CD4-positive, alpha-beta T cell treated with Interleukin-6 at 100 ng/mL for 8 hours (primary cell): ENCODE data around the gene CD180.
A peak's percentile ranks its signal among the peaks of the same experiment; 100 is the strongest.

Experiments used
- DNase-seq: peaks from one replicate; pipeline ENCODE4 v3.0.0-alpha.2; 2020; ENCODE audit warnings: mixed read lengths, low spot score

CD180 gene

DNA sequence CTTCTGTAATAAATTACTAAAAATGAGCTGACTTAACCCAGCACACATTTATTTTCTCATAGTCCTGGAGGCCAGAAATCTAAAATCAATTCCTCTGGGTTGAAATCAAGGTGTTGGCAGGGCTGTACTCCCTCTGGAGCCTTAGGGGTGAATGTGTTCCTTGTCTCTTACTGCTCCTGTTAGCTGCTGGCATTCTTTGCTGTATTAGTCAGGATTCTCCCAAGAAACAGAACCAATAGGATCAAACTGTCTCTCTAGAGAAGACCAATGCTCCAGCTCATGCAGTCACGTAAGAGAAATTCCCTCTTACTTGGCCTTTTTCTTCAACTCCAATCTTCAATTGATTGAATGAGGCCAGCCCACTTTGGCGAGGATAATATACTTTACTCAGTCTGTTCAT lies 15.3 kb upstream of the CD180 start:
- DNase-seq = no peak

DNA sequence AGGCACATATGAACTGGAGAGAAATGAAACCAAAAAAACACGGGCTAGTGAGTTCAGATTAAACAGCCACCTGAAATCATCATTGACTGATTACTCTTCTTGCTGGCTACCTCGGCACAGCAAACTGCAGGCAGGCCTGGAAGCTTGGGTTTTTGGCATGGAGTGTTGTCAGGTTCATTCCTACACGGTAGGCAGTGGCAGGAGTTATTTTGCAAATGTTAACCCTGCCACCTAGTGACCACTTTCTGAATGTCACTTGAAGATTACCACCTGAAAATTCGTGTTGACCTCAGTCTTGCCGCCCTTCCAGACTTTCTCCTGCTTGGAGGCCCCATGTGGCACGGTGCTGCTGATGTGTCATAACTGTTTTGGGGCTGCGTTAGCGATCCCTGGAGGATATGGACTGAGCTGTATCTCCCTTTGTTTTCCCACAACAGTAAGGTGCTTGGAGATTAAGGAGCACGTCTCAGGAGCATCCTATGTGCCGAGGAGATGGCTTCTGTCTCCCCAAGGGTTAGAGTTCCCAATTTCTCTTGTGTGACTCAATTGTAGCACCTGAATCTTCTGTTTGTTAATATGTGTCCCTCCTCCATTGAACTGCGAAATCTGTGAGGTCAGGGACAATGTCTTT lies 12.7 kb upstream of the CD180 start:
- DNase-seq = peak; percentile 77

DNA sequence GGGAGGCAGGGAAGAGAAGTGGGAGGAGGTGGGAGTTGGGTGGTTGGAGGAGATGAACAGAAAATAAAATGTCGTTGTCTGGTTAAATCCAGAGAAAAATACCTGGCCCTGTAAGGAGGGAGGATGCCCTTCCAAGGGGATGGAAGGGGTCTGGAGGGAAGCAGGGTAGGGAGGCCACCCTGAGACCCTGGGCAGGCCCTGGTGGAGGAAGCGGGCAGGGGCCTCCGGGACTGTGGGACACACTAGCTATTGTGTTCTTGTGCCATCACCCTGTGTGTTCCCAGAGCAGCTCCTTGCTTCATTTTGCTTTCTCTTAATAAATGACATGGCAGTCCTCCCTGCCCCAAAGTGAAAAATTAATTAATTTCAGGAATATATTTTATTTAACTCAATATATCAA lies 11.8 kb upstream of the CD180 start:
- DNase-seq = no peak

DNA sequence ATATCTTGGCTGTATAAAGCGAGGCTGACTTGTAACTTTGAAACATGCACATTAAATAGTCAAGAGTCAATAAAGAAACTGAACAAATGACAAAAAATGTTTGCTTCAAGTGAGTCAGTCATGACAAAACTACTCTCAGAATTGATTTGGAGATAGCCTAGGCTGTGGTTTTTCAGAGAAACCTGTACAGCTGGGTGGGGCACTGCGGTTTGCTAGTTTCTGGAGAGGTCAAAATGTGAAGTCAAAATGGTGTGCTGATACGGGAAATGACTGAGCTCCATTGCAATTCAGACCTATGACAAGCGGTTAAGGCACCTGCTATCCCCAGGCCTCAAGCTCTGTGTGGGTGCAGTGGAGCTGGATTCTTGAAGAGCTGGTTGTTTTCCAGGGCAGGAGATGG lies 10.3 kb upstream of the CD180 start:
- DNase-seq = peak; percentile 93

DNA sequence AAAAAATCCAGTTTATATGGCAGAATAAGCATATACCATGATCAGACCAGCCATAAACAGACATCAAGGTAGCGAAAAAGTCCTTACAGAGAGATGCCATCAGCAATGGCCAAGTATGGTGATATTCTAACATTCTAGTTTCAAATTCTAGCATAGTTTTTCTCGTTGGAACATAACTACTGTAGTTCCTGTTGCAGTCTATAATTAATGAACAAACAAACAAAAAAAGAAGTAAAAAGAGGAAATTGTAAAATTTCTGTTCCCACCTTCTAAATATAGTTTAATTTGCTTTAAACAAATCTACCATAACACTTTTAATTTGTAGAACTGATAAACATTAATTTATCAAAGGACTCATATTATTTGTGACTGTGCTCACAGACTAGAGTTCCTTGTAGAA lies 9.9 kb upstream of the CD180 start:
- no peak for DNase-seq

DNA sequence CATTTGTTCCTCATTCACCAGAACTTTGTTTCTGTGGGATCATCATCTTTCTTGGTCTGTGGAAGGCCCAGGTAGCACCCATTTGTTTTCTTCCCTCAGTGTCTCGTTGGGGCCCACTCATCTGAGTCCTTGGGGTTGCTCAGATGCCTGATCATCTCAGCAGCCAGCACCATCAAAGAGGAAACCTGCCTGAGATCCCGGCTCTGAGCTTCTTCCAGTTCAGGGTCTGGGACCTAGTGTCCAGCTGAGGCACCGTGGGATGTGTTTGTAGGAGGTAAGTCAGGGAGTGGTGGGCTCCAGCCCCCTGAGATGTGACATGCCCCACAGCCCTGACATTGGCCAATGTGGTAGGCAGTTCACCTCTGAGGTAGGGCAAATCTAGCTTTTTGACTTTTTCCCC lies 9.4 kb upstream of the CD180 start:
- no peak for DNase-seq

DNA sequence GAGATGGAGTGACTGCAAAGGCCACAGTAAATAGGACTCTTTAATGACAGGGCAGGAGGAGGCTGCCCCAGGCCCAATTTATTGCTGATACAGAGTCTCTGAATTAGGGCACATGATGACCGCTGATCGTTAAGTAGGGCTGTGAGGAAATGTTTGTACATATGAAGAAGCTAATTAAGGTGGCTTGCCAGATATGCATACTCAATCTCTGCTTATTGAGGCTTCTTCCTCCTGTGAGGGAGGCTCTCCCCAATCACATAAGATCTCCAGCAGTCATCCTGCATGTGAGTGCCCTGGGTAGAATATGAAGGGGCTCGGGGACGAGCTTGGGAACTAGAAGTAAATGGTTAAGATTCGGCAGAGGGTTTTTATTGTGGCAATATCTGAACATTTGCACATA lies 8.2 kb upstream of the CD180 start:
- DNase-seq = no peak

DNA sequence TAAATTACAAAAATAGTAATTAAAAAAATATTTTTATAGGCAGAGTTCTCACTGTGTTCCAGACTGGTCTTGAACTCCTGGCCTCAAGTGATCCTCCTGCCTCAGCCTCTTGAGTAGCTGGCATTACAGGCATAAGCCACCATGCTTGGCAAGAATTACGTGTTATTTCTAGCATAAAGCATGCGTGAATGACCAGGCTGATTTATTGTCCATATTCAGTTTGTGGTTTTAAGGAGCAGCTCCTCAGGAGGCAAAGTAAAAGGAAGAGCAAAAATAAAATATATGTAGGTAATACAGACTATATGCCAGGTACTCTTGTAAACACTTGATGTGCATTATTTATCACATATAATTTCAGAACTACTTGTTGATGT lies 7.1 kb upstream of the CD180 start:
- no peak for DNase-seq

DNA sequence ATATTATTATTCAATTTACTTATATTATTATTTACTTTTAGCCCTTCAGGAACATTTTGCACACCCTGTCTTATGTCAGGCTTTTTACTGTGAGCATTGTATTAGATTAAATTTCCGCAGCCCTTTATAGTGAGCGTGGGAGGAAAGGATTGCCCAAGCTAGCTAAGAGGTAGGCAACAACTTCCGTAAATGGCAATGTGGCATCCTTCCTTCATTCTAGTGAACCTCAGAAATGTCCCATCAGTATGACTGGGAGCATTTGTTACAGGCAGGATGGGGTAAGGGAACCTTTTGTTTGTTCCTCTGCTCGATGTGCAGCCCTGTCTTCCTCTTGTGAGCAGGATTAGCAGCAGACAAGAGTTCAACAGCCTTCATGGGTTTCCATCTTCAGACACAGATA lies 6.2 kb upstream of the CD180 start:
- DNase-seq = peak; percentile 12

DNA sequence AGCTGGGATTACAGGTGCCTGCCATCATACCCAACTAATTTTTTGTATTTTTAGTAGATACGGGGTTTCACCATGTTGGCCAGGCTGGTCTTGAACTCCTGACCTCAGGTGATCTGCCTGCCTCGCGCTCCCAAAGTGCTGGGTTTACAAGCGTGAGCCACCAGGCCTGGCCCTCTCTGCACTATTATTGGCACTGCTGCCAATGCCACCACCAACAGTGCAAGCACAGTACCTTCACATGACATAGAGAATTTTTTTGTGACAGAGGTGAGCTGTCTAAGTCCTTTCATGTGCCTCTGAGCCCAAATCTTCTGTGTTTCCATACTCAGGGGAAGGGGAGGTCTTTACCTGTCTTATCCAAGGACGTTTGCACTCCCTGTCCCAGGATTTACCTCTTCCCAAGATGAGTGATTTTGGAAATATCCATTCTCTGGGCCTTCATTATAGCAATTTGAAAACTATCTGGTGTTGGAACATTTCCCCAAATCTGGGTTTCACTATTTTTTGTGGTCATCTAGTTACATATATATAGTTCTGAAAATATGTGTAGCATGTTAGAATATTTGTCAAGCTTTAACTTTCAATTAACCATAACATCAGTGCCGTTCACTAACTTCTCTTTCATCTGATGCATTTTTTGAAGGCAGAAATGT lies 5.4 kb upstream of the CD180 start:
- no peak for DNase-seq

DNA sequence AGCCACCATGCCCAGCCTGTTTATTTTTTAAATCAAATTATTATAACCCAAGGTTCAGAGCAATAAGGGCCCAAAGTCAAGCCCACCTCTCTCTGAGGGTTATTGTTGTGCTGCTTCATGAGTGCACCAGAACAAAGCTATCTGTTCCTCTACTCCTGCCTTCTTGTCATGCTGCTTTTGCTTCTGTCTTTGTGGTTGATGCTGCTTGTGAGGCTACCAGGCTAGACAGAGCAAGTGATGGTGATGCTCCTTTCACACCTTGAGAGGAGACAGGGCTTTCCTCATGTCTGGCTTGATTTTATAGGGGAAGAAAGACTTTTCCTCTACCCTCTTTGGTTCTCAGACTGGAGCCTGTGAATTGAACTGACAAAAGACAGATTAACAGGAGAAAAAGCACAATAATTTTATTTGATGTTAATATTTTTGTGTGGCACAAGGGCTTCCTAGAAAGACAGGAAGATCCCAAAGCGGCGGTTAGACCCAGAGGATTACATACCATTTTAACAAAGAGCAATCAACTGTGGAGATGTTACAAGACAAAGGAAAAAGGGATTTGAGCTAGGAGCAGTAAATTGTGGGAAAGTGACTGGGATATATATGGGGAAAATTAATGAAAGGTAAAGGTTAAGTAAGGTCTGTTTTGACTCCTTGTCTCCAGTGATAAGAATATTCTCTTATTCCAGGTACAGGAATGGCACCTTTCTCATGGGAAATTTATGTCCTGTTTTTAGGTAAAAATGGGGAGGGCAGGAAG lies 4.4 kb upstream of the CD180 start:
- no peak for DNase-seq

DNA sequence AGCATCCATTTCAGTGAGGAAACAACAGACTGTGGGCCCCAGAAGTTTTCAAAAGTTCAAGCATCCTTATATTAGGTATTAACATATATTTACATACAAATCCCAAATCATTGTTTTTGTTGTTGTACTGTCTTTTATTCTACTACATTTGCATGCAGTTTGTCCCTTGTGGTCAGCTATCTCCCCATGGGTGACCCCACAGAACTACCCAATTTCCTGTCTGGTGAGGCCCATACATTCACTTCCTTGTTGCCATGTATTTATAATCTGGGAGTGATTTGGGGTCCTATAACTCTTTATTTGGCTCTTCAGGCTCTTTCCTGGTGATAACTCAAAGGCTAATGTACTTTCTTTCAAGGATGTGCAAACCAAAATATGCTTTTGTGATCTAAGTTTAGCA lies 3.3 kb upstream of the CD180 start:
- no peak for DNase-seq

DNA sequence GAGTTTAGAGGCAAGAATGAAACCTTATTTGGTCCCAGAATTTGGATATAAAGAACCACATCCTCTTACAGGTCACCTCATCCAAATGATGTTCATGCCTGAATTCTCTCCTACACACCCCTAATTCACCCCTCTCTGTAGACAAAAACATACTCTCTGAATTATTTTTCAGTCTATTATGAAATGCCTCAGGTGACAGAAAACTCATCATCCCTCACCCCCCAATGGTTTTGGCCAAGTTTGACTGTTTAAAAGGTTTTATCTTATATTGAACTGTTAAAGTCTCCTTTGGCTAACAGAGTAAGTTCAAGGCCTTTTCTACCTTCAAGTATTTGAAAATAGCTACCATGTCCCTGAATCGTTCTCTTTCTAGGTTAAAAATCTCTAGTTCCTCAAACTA lies 2.3 kb upstream of the CD180 start:
- DNase-seq = no peak

DNA sequence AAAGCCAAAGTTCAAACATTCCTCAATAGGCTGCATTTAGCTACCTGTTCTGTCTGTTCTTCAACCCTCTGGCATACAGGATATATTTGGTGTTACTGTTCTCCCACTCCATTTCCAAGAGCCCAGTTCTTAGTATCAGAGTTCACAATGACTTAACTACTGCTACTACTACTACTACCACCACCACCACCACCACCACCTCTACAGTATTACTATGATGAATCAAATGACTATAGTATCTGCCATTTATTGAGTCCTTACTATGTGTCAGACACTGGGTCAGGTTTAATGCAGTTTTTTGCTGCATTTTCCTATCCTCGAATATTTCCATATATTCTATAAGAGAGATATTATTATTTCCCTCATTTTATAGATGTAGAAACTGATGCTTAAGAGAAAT lies 937 bp upstream of the CD180 start:
- DNase-seq = no peak

DNA sequence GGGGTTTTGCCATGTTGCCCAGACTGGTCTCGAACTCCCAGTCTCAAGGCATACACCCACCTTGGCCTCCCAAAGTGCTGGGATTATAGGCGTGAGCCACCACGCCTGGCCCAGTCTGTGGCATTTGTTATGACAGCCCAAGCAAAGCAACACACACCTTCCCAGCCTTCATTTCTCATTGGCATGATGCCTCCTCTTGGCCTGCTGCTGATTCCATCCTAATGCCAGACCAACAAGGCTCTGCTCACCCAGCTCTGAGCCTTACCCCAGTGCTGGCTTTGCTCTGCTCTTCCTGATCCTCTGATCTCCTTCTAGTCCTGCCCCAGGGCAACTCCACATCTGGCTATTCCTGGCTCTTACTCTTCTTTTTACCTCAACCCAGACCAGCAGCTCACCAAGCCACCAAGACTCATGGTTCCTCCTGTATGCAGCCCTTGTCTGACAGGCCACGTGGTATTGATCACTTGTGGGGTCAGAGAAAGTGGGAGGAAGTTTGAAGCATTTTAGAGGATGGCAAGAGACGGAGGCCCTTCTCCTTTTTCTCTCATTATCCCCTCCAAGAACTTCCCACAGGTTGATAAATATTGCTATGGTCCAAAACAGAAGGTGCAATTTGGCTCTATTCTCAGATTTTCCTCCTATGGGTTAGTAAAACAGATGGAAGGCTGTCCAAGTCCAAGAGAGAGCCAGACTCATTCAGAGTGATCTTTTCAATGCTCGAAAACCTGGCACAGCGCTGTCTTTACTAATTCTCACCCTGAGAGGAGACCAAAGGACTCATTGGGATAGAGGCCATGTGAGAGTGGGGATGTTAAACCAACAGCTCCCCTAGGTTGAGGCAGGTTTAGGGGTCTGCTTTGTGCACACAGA lies 958 bp downstream of the CD180 start:
- DNase-seq = no peak

DNA sequence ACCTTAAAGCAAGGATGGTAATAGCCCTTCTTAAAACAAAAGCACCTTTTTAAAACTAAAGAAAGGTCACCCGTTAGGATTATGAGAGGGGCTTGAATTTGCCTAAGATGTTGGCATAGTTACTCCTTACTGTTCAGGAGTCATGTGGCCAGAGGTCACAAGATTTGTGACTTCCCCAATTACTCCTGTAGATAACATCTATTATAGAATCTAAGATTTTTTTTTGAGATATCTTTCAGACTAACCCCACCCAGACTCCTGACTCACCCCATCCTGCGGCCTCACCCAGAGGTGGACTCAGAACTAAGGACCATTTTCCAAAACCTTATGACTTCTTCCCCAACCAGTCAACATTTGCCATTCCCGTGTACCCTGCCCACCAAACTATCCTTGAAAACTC lies 2.4 kb downstream of the CD180 start:
- no peak for DNase-seq

DNA sequence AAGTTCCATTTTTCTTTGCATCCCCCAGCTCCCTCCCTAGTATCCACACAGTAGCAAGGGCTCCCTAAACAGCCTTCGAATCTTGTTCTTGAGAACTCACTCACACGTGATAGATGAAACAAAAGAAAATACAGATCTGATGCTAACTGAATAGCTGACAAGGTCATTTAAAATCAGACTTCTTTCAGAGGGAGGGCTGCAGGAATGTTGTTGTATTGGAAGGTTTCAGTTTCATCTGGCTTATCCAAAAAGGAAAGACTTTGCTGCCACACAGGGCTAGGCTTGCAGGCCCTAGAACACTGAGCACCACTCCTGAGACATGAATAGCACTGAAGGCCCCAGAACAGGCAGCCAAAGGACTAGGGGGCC lies 3.2 kb downstream of the CD180 start:
- no peak for DNase-seq

DNA sequence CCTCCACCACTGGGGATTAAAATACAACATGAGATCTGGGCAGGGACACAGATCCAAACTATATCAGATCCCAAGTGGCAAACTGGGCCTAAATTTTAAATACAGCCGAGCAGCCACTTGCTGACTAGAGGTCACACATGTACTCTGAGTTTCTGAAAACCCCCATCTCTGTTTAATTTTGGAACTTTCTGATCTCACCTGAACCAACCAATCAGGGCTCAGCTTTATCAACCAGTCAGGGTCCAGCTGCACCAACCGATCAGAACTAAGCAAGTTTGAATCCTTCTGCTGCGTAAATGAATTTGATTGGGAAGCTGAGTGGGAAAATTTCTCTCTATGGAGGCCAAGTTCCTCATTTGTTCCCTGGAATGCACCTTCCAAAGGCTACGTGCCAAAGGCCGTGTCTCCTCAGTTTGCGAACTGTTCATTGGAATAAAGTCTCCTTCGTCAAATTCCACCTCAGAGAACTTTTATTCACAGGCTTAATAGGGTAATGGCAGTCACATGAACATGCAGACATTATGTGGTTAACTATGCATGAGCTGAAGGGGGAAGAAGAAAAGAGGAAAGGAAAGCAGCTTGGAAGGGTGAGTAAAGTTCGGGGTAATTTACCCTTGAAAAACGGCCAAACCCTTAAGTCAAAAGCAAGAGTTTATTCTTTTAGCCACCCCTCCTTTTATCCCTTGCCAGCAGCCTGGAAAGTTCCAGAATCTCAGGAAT lies 3.7 kb downstream of the CD180 start:
- no peak for DNase-seq

DNA sequence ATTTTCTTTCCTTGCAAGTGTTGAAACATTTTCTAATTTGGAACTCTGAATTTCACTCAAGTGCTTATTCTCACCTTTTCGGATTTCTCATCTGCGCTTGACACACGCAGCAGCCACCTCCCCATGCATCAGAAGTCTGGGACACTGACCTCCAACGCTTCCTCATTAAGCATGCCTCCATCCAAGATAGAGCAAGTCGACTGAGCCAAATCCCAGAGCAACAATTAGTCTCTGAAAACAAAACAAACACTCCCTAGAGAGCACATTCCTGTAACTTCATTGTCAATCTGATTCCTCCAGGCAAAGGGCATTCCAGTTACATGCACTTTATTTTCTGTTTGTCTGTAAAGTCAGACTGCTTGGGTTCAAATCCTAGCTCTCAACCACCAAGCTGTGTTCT lies 5.7 kb downstream of the CD180 start:
- DNase-seq = no peak

DNA sequence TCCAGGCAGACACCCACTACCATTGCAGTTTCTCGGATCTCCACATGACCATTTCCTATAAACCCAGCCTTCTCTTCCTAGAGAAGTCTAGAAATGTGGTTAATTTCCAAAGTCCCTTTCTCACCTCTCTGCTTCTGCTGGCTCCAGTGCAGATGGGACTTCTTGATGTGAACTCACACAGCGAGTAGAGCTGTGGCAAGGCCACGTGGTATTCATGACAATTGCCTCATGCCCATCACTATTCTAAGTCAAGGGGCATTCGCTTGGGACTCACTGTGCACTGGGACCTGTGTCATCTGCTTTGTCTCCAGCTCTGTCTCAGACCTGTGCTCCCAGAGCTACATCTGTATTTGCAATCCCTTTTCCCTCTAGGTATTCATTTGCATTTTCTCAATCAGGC lies 6.2 kb downstream of the CD180 start:
- DNase-seq = no peak

DNA sequence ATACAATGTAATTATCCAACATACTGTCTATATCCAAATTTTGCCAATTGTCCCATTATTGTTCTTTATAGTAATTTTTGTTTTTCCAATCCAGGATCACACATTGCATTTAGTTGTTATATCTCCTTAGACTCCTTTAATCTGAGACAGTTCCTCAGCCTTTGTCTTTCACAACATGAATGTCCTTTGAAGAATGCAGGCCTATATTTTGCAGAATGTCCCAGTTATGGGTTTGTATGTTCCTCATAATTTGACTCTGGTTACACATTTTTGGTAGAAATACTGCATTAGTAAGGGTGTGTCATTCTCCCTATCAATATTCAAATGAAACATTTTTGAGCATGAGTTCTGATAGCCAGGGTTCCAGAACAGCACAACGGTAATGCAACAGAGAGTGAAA lies 6.7 kb downstream of the CD180 start:
- DNase-seq = no peak

DNA sequence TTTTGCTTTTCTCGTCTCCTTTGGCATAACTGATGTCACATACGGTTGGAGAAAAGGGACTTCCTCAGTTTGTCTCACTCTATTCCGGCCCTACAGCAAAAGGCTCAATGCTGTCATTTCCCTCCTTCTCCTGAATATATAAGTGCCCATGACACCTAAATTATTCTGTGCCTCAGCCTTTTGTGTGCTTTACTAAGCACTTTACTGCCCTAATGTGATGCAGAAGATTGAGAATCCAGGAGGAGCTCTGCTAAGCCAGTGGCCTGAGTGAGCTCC lies 7.6 kb downstream of the CD180 start:
- DNase-seq = no peak
